IMR-90 (cell line): ENCODE measurements around the gene CFAP45. TPM values are rescaled to one million over a fixed set of nuclear protein-coding genes. Genes with fewer than 3 reads are reported as not detected.
A peak's percentile ranks its signal among the peaks of the same experiment; 100 is the strongest.

ENCODE experiments used
- ATAC-seq: fragments of 200-7000 bp; cut with Tn5 transposase; 2 replicates; pipeline ENCODE4 v1.9.1; 2020; ENCODE audit warnings: low read depth, mild to moderate bottlenecking, moderate library complexity
- BruUV-seq: library from RNA; stranded (reverse); fragments of 400-500 nt; replicated peaks from 2 replicates; lab custom pipeline; 2021; lab: Mats Ljungman, UMichigan
- CTCF ChIA-PET: fragments of 300-600 bp; formaldehyde crosslinking; extraction: SDS; loops from one replicate; lab custom pipeline; 2021; ENCODE audit warnings: antibody characterized with exemption; lab: Yijun Ruan, JAX
- POLR2A ChIA-PET: fragments of 300-600 bp; sonication (Branson Sonifier 250); formaldehyde crosslinking; loops from one replicate; lab custom pipeline; 2022; ENCODE audit warnings: antibody characterized with exemption; ENCODE audit not compliant: unreplicated experiment; lab: Charles Lee
- DNase-seq: peaks from one replicate; pipeline ENCODE4 v3.0.0; 2013
- H2AFZ ChIP-seq: replicated peaks from 2 replicates; pipeline ENCODE3; 2013; ENCODE audit warnings: low read length, mild to moderate bottlenecking; ENCODE audit not compliant: poor library complexity
- H2AK5ac ChIP-seq: 2 replicates; pipeline ENCODE4 v1.6.1; 2013; ENCODE audit warnings: low read depth, low read length, inconsistent platforms
- H2AK9ac ChIP-seq: replicated peaks from 2 replicates; pipeline ENCODE3; 2013; ENCODE audit warnings: mild to moderate bottlenecking, low read depth, low read length, moderate library complexity; ENCODE audit not compliant: poor library complexity
- H2BK120ac ChIP-seq: 2 replicates; pipeline ENCODE4 v1.6.1; 2013; ENCODE audit warnings: low read depth, low read length, inconsistent platforms
- H2BK15ac ChIP-seq: 3 replicates; pipeline ENCODE4 v1.6.1; 2013; ENCODE audit warnings: low read depth, low read length, inconsistent platforms
- H2BK20ac ChIP-seq: 2 replicates; pipeline ENCODE4 v1.6.1; 2013; ENCODE audit warnings: low read depth, mild to moderate bottlenecking, inconsistent platforms, low read length, moderate library complexity
- H2BK5ac ChIP-seq: 2 replicates; pipeline ENCODE4 v1.6.1; 2013; ENCODE audit warnings: mild to moderate bottlenecking, low read depth, low read length, inconsistent platforms; ENCODE audit not compliant: poor library complexity, severe bottlenecking
- H3K14ac ChIP-seq: replicated peaks from 2 replicates; pipeline ENCODE4 v1.6.1; 2013; ENCODE audit warnings: low read depth, low read length, inconsistent platforms
- H3K18ac ChIP-seq: 2 replicates; pipeline ENCODE4 v1.6.1; 2013; ENCODE audit warnings: low read depth, low read length, control low read depth
- H3K23ac ChIP-seq: 2 replicates; pipeline ENCODE4 v1.6.1; 2013; ENCODE audit warnings: low read depth, low read length, inconsistent platforms
- H3K27ac ChIP-seq: 2 replicates; pipeline ENCODE4 v1.5.1; 2013; ENCODE audit warnings: mild to moderate bottlenecking, control low read depth, low read length; ENCODE audit not compliant: insufficient read depth
- H3K27me3 ChIP-seq: 2 replicates; pipeline ENCODE4 v1.6.1; 2013; ENCODE audit warnings: low read length; ENCODE audit not compliant: control insufficient read depth, insufficient read depth
- H3K36me3 ChIP-seq: 2 replicates; pipeline ENCODE4 v1.6.1; 2013; ENCODE audit warnings: low read length, mixed read lengths; ENCODE audit not compliant: control insufficient read depth, insufficient read depth
- H3K4ac ChIP-seq: 2 replicates; pipeline ENCODE4 v1.6.1; 2013; ENCODE audit warnings: low read depth, low read length, inconsistent platforms
- H3K4me1 ChIP-seq: 2 replicates; pipeline ENCODE4 v1.6.1; 2013; ENCODE audit warnings: low read length, mixed read lengths; ENCODE audit not compliant: control insufficient read depth, insufficient read depth
- H3K4me2 ChIP-seq: 2 replicates; pipeline ENCODE4 v1.6.1; 2013; ENCODE audit warnings: low read depth, mild to moderate bottlenecking, control low read depth, low read length, moderate library complexity
- H3K4me3 ChIP-seq: 2 replicates; pipeline ENCODE4 v1.5.1; 2013; ENCODE audit warnings: low read depth, mild to moderate bottlenecking, control low read depth, low read length, moderate library complexity; ENCODE audit not compliant: insufficient read depth
- H3K56ac ChIP-seq: 2 replicates; pipeline ENCODE4 v1.6.1; 2013; ENCODE audit warnings: low read length, inconsistent platforms; ENCODE audit not compliant: insufficient read depth; ENCODE audit errors: extremely low read depth
- H3K79me1 ChIP-seq, 2 experiments: 2 replicates each; pipeline ENCODE4 v1.6.1; 2013; ENCODE audit warnings: low read length in 2 of 2, inconsistent platforms in 1 of 2, low read depth in 1 of 2
- H3K9ac ChIP-seq: 2 replicates; pipeline ENCODE4 v1.6.1; 2013; ENCODE audit warnings: low read depth, low read length, control low read depth
- H3K9me1 ChIP-seq: 2 replicates; pipeline ENCODE4 v1.6.1; 2013; ENCODE audit warnings: low read length, inconsistent platforms; ENCODE audit not compliant: insufficient read depth
- H3K9me3 ChIP-seq: 2 replicates; pipeline ENCODE4 v1.6.1; 2013; ENCODE audit warnings: low read length; ENCODE audit not compliant: control insufficient read depth, insufficient read depth
- H4K20me1 ChIP-seq: 2 replicates; pipeline ENCODE4 v1.6.1; 2013; ENCODE audit warnings: low read length, inconsistent platforms; ENCODE audit not compliant: insufficient read depth
- H4K5ac ChIP-seq: 2 replicates; pipeline ENCODE4 v1.6.1; 2013; ENCODE audit warnings: mild to moderate bottlenecking, low read depth, low read length, control low read depth
- H4K8ac ChIP-seq, 2 experiments: 2 replicates each; pipeline ENCODE4 v1.6.1; 2013; ENCODE audit warnings: low read depth in 2 of 2, low read length in 2 of 2, control low read depth in 1 of 2, inconsistent platforms in 1 of 2
- H4K91ac ChIP-seq: 2 replicates; pipeline ENCODE4 v1.6.1; 2013; ENCODE audit warnings: low read depth, low read length, inconsistent platforms; ENCODE audit not compliant: insufficient read depth
- BHLHE40 ChIP-seq: fragments of 150-350 bp; IDR thresholded peaks from 2 replicates; pipeline ENCODE4 v1.6.1; 2016; ENCODE audit warnings: mild to moderate bottlenecking, low read depth, low read length
- CEBPB ChIP-seq: IDR thresholded peaks from 2 replicates; pipeline ENCODE4 v1.6.1; 2012; ENCODE audit warnings: low read depth, low read length, improper control_type of control experiment
- CHD1 ChIP-seq: IDR thresholded peaks from 2 replicates; pipeline ENCODE4 v1.6.1; 2012; ENCODE audit warnings: low read depth, low read length, improper control_type of control experiment
- MAFK ChIP-seq: IDR thresholded peaks from 2 replicates; pipeline ENCODE4 v1.6.1; 2012; ENCODE audit warnings: low read depth, low read length, improper control_type of control experiment
- MAZ ChIP-seq: IDR thresholded peaks from 2 replicates; pipeline ENCODE4 v1.6.1; 2012; ENCODE audit warnings: low read depth, mild to moderate bottlenecking, low read length, improper control_type of control experiment, moderate library complexity, borderline replicate concordance
- MXI1 ChIP-seq: IDR thresholded peaks from 2 replicates; pipeline ENCODE4 v1.6.1; 2012; ENCODE audit warnings: low read depth, mild to moderate bottlenecking, low read length, moderate library complexity, borderline replicate concordance
- NFE2L2 ChIP-seq: fragments of 150-350 bp; IDR thresholded peaks from 2 replicates; pipeline ENCODE4 v1.6.1; 2016; ENCODE audit warnings: low read depth, mild to moderate bottlenecking, low read length
- POLR2A ChIP-seq: IDR thresholded peaks from 2 replicates; pipeline ENCODE4 v1.6.1; 2012; ENCODE audit warnings: mild to moderate bottlenecking, low read depth, low read length
- RAD21 ChIP-seq: IDR thresholded peaks from 2 replicates; pipeline ENCODE4 v1.6.1; 2012; ENCODE audit warnings: low read length, improper control_type of control experiment
- RCOR1 ChIP-seq: IDR thresholded peaks from 2 replicates; pipeline ENCODE4 v1.6.1; 2012; ENCODE audit warnings: mild to moderate bottlenecking, low read length, improper control_type of control experiment; ENCODE audit not compliant: insufficient replicate concordance
- RFX5 ChIP-seq: IDR thresholded peaks from 2 replicates; pipeline ENCODE4 v1.8.0; 2012; ENCODE audit warnings: low read depth, mild to moderate bottlenecking, low read length, moderate library complexity
- WGBS, 2 experiments: methylation state at CpG; one replicate each; pipeline versions ENCODE4 v1.1.5 to v1.1.7; 2013; ENCODE audit warnings: missing lambda C conversion rate in 2 of 2; ENCODE audit not compliant: insufficient read length in 1 of 2; ENCODE audit errors: extremely low coverage in 2 of 2; 5-methylcytosine and 5-hydroxymethylcytosine counted together
- dilution Hi-C: fragments of 300-500 bp; cut with HindIII; formaldehyde crosslinking; loops from one replicate; pipeline ENCODE4 v1.14.3; 2018; ENCODE audit warnings: low sequenced_read_pairs; ENCODE audit not compliant: unreplicated experiment
- in situ Hi-C: fragments of 300-500 bp; cut with MboI; formaldehyde crosslinking; loops from 3 replicates; pipeline ENCODE4 v1.14.3; 2019; ENCODE audit warnings: low sequenced_read_pairs, inconsistent platforms, mixed read lengths
- intact Hi-C: fragments of 100-400 bp; cut with micrococcal nuclease; formaldehyde crosslinking; loops from 2 replicates; pipeline ENCODE4 v1.10.0; 2022
- polyA plus RNA-seq, 3 experiments: library from polyadenylated mRNA; depleted of rRNA; stranded (reverse); fragments of >200 nt; gene quantifications; 2 replicates each; pipeline ENCODE4 v1.2.3, GENCODE V29; 2012; ENCODE audit warnings: low replicate concordance in 1 of 3
- total RNA-seq: library from RNA; depleted of rRNA; stranded (reverse); fragments of >200 nt; gene quantifications from 2 replicates; pipeline ENCODE4 v1.2.3, GENCODE V29; 2012
- TF ChIP-seq, protein P1 (sequence below): fragments of 150-350 bp; IDR thresholded peaks from 2 replicates; pipeline ENCODE4 v1.6.1; 2017; ENCODE audit warnings: mild to moderate bottlenecking, antibody characterized with exemption, low read length, low read depth
- TF ChIP-seq, protein P2 (sequence below): conservative IDR thresholded peaks from 2 replicates; pipeline ENCODE4 v1.5.1; 2012; ENCODE audit warnings: mild to moderate bottlenecking, low read depth, low read length, improper control_type of control experiment
- TF ChIP-seq, protein P3 (sequence below): fragments of 150-350 bp; IDR thresholded peaks from 2 replicates; pipeline ENCODE4 v1.6.1; 2016; ENCODE audit warnings: low read depth, mild to moderate bottlenecking, low read length, moderate library complexity, borderline replicate concordance

CFAP45 gene
- total and polyA plus RNA-seq, 2 of the 4 experiments (the other 2 are of a cell fraction) = 0.51 to 0.72 TPM

DNA sequence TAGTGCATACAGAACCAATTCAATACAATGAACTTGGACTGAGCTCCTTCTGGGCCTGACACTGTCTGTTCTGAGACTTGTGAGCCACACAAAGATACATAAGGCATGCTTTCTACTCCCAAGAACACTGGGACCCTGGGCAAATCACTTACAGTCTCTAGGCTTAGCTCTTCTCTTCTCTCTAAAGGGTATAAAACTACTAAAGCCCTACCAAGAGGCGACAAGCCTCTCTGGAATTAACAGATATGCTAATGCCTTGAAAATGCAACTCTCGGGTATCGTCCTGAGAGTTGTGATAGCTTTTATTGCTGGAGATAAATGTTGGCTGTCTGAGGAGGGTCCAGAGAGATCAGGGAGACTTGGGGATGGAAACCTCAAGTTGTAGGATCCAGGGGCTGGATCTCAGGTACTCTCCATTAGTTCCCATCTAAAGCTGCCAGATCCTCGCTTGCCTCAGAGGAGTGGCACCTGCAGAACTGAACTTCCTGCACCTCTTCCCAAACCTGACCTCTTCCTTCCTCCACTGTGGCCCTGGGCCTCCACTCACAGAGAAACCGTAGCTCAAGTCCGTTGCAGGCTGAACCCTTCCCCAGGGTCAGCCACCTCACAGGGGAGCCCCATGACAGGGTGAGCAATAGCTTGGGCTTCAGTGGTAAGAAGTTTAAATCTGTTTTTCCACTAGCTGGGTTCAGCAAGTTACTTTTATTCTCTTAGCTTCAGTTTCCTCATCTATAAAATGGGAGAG is 11.5 kb upstream of the CFAP45 start:
- Histone ChIP-seq H3K27ac (no peak overlapping the region), H2BK120ac (peak overlapping the region; percentile 72), H3K18ac (peak overlapping the region; percentile 30; the same call in 1 of the 2 replicates), H3K9me3 (no peaks in the 10 kb centered on the region), H4K20me1 (peaks cover 13% of the 10 kb centered on the region; the same call in 1 of the 2 replicates), H3K56ac (no peak overlapping the region), H2BK20ac (peak overlapping the region; percentile 46), H3K79me1 (peaks cover 0 to 36% of the 10 kb centered on the region in 2 experiments; a peak in 2 of 4 replicates), H4K5ac (no peak overlapping the region), H3K4me2 (no peak overlapping the region), H2BK15ac (peak overlapping the region; percentile 83; the same call in 2 of the 3 replicates), H4K91ac (peak overlapping the region; percentile 87), H2AFZ (no peak overlapping the region), H3K14ac (peak overlapping the region; percentile 70; the same call in 1 of the 2 replicates), H3K9me1 (peaks cover 33% of the 10 kb centered on the region), H3K4me3 (no peak overlapping the region), H3K4ac (peak overlapping the region; percentile 22), H3K23ac (no peak overlapping the region; the same call in 1 of the 2 replicates), H4K8ac (peak overlapping the region; percentile 48 to 86; a peak in 2 of 4 replicates), H3K4me1 (peaks cover 27% of the 10 kb centered on the region), H3K27me3 (no peaks in the 10 kb centered on the region), H2BK5ac (peak overlapping the region; percentile 90), H3K9ac (no peak overlapping the region), H2AK5ac (peak overlapping the region; percentile 81; the same call in 1 of the 2 replicates), H3K36me3 (0 out of 2 replicates have a peak, but pooled peaks cover 2% of the 10 kb centered on the region), H2AK9ac (peak overlapping the region; percentile 23)
- no CpG with 5 or more reads among the region's 6 CpGs for WGBS, 2 experiments
- dilution Hi-C loops (no loop called here), intact Hi-C loops (no loop called here), in situ Hi-C loops (no loop called here)
- ChIA-PET CTCF (interaction anchor here (1.2 kb wide), 1 partner anchor 95 kb away, joined by 3 read pairs; no protein-coding TSS in a partner anchor), POLR2A (no interaction called here)
- no peak for ATAC-seq
- DNase-seq = no peak
- BruUV-seq = no TSS peak
- TF ChIP-seq MXI1 (no peak), MAFK (no peak), POLR2A (no peak), NFE2L2 (no peak), RCOR1 (no peak), MAZ (no peak), CEBPB (no peak), CHD1 (no peak), RFX5 (no peak), RAD21 (no peak), BHLHE40 (no peak)
- TF ChIP-seq, protein P1, sequence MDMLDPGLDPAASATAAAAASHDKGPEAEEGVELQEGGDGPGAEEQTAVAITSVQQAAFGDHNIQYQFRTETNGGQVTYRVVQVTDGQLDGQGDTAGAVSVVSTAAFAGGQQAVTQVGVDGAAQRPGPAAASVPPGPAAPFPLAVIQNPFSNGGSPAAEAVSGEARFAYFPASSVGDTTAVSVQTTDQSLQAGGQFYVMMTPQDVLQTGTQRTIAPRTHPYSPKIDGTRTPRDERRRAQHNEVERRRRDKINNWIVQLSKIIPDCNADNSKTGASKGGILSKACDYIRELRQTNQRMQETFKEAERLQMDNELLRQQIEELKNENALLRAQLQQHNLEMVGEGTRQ = no peak
- TF ChIP-seq, protein P2, sequence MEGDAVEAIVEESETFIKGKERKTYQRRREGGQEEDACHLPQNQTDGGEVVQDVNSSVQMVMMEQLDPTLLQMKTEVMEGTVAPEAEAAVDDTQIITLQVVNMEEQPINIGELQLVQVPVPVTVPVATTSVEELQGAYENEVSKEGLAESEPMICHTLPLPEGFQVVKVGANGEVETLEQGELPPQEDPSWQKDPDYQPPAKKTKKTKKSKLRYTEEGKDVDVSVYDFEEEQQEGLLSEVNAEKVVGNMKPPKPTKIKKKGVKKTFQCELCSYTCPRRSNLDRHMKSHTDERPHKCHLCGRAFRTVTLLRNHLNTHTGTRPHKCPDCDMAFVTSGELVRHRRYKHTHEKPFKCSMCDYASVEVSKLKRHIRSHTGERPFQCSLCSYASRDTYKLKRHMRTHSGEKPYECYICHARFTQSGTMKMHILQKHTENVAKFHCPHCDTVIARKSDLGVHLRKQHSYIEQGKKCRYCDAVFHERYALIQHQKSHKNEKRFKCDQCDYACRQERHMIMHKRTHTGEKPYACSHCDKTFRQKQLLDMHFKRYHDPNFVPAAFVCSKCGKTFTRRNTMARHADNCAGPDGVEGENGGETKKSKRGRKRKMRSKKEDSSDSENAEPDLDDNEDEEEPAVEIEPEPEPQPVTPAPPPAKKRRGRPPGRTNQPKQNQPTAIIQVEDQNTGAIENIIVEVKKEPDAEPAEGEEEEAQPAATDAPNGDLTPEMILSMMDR = no peak
- TF ChIP-seq, protein P3, sequence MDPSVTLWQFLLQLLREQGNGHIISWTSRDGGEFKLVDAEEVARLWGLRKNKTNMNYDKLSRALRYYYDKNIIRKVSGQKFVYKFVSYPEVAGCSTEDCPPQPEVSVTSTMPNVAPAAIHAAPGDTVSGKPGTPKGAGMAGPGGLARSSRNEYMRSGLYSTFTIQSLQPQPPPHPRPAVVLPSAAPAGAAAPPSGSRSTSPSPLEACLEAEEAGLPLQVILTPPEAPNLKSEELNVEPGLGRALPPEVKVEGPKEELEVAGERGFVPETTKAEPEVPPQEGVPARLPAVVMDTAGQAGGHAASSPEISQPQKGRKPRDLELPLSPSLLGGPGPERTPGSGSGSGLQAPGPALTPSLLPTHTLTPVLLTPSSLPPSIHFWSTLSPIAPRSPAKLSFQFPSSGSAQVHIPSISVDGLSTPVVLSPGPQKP = no peak
